HG03108 (cell line): Measurements from ENCODE around the gene ACOT4.
"Not testable (repeated sequence)": the region's sequence is repeated elsewhere in the genome, so short reads cannot be mapped to it uniquely, and the experiment has no call there.

Source experiments
- ATAC-seq: cut with Tn5 transposase; IDR thresholded peaks from one replicate; pipeline ENCODE4 v1.9.1; 2021; ENCODE audit warnings: moderate library complexity; ENCODE audit not compliant: unreplicated experiment

Gene ACOT4

GRCh38 chr14:73577214-73577613, 14.5 kb upstream of the ACOT4 start:
- ATAC-seq = not testable (repeated sequence)

GRCh38 chr14:73582102-73582979, 9.3 kb upstream of the ACOT4 start:
- ATAC-seq = not testable (repeated sequence)

GRCh38 chr14:73588695-73589094, 3.0 kb upstream of the ACOT4 start:
- no peak for ATAC-seq

- ATAC-seq = no peak
Measured at GRCh38 chr14:73589116-73589515, 2.6 kb upstream of the ACOT4 start.

- ATAC-seq = not testable (repeated sequence)
Measured at GRCh38 chr14:73590673-73591004, 1.0 kb upstream of the ACOT4 start.

- ATAC-seq = no peak
Measured at GRCh38 chr14:73594491-73594890, 2.8 kb downstream of the ACOT4 start.

- ATAC-seq = no peak
Measured at GRCh38 chr14:73599499-73599898, 7.8 kb downstream of the ACOT4 start.

GRCh38 chr14:73602994-73603393, 11.3 kb downstream of the ACOT4 start:
- no peak for ATAC-seq

GRCh38 chr14:73606271-73606670, 14.6 kb downstream of the ACOT4 start:
- ATAC-seq = no peak

- ATAC-seq = no peak
Measured at GRCh38 chr14:73607241-73607640, 15.6 kb downstream of the ACOT4 start.

GRCh38 chr14:73610687-73611086, 19.0 kb downstream of the ACOT4 start:
- ATAC-seq = no peak

- ATAC-seq = peak; percentile 66
Measured at GRCh38 chr14:73612339-73613045, 20.8 kb downstream of the ACOT4 start, which contains the start of gene ACOT6. Gene ACOT6 (plus strand): TSS chr14:73612517. CDS start chr14:73612572, 55 bp downstream.

GRCh38 chr14:73613046-73613383, 21.3 kb downstream of the ACOT4 start:
- ATAC-seq = peak; percentile 18

- ATAC-seq = no peak
Measured at GRCh38 chr14:73613419-73613963, 21.8 kb downstream of the ACOT4 start.

GRCh38 chr14:73616831-73617230, 25.2 kb downstream of the ACOT4 start:
- no peak for ATAC-seq

GRCh38 chr14:73619524-73619923, 27.9 kb downstream of the ACOT4 start:
- no peak for ATAC-seq

- ATAC-seq = no peak
Measured at GRCh38 chr14:73620268-73620667, 28.6 kb downstream of the ACOT4 start.

- ATAC-seq = no peak
Measured at GRCh38 chr14:73623504-73624054, 31.9 kb downstream of the ACOT4 start.

- no peak for ATAC-seq
Measured at GRCh38 chr14:73625706-73626105, 34.0 kb downstream of the ACOT4 start.

GRCh38 chr14:73627151-73627558, 35.5 kb downstream of the ACOT4 start:
- no peak for ATAC-seq

GRCh38 chr14:73630009-73630780, 38.5 kb downstream of the ACOT4 start:
- ATAC-seq = no peak
